ENCODE measurements around the gene SOX2.

DNA sequence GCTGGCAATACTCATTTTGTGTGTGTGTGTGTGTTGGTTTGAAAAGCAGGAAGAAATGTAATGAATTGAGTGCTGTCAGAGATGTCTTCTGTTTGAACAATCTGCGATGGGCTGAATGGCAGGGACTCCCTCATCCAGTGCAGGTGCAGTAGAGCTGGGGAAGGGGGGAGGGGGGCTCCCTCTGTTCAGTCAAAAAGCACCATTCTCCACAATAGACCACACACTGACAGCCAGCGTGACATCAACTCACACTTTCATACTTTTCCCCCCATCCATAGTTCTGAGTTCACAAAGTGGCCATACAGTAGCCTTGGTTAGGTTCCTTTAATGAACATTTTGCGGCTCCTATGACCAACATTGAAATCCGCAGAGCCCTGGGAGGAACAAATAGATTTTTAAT is 10.4 kb downstream of the SOX2 start:
- TF ChIP-seq CTCF (IDR thresholded peaks at IDR 0.05) = no peak
- no peak for TF ChIP-seq POLR2A (IDR thresholded peaks at IDR 0.05)
